Measurements from ENCODE around the gene PRKN. TPM values are rescaled to one million over a fixed set of nuclear protein-coding genes. Genes with fewer than 3 reads are reported as not detected.
"Not testable (repeated sequence)": the region's sequence is repeated elsewhere in the genome, so short reads cannot be mapped to it uniquely, and the experiment has no call there.

Gene PRKN
- total RNA-seq, 4 donors from 2014 or later = 6.3 to 11.9 (median 9.5) TPM

GRCh38 chr6:161890133-161890831, 837.3 kb downstream of the PRKN start:
- no peak overlapping the region for H3K4me3 ChIP-seq (ENCODE audit: low read depth, poor library complexity, severe bottlenecking)
- DNase-seq (ENCODE audit: low spot score in 2 of 2) = no peak
- WGBS, 2 donors = 46 to 53% methylated on average over 8 of the region's 8 CpGs
- intact Hi-C loops (cut with DNase I; ENCODE audit: low total_unique reads) = no loop called here
- TF ChIP-seq POLR2A (IDR thresholded peaks at IDR 0.05) = no peak
- TF ChIP-seq, protein P1, sequence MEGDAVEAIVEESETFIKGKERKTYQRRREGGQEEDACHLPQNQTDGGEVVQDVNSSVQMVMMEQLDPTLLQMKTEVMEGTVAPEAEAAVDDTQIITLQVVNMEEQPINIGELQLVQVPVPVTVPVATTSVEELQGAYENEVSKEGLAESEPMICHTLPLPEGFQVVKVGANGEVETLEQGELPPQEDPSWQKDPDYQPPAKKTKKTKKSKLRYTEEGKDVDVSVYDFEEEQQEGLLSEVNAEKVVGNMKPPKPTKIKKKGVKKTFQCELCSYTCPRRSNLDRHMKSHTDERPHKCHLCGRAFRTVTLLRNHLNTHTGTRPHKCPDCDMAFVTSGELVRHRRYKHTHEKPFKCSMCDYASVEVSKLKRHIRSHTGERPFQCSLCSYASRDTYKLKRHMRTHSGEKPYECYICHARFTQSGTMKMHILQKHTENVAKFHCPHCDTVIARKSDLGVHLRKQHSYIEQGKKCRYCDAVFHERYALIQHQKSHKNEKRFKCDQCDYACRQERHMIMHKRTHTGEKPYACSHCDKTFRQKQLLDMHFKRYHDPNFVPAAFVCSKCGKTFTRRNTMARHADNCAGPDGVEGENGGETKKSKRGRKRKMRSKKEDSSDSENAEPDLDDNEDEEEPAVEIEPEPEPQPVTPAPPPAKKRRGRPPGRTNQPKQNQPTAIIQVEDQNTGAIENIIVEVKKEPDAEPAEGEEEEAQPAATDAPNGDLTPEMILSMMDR (IDR thresholded peaks at IDR 0.05) = no peak

DNA sequence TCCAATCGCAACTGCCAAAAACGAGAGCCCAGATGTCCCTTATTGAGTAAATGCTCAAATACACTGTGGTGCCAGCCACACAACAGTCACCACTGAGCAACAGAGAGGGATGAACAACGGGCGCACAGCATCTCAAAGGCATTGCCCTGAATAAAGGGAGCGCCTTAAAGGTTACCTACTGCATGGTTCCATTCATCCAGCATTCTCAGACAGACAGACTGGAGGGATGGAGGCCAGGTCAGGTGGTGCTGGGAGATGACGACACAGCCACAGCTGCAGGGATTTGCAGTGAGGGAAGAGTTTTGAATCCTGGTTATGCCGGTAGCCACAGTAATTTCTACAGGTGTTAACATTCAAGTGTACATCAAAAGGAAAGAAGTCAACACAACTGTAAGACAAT, 838.2 kb downstream of the PRKN start:
- intact Hi-C loops (cut with DNase I; ENCODE audit: low total_unique reads) = no loop called here
- no peak for DNase-seq (ENCODE audit: low spot score in 2 of 2)
- H3K4me3 ChIP-seq (ENCODE audit: low read depth, poor library complexity, severe bottlenecking) = no peak overlapping the region
- TF ChIP-seq, protein P1 (IDR thresholded peaks at IDR 0.05) = no peak
- no peak for TF ChIP-seq POLR2A (IDR thresholded peaks at IDR 0.05)
- 82% methylated on average over 7 of the region's 7 CpGs for WGBS, 2 donors

- 96 to 97% methylated on average over 9 of the region's 9 CpGs for WGBS, 2 donors
- DNase-seq (ENCODE audit: low spot score in 2 of 2); H3K4me3 ChIP-seq (ENCODE audit: low read depth, poor library complexity, severe bottlenecking); intact Hi-C loops (cut with DNase I; ENCODE audit: low total_unique reads): not testable (repeated sequence)
These were observed 841.0 kb downstream of the PRKN start for GRCh38 chr6:161886545-161886944.

DNA sequence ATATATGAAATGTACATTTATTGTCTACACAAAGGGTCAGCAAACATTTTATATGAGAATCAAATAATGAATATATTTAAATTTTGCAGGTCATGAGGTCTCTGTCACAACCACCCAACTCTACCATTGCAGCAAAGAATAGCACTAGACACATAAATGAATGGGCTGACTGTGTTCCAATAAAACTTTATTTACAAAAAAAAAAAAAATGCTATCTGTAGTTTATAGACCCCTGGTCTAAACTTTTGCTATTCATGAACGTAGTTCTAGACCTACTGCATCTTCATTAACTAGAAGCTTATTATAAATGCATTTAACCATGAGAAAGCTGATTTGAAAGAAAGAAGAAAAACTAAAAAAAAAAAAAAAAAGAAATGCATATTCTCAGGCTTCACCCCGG, 842.8 kb downstream of the PRKN start:
- intact Hi-C loops (cut with DNase I; ENCODE audit: low total_unique reads) = no loop called here
- 43 to 96% methylated on average over 2 of the region's 2 CpGs for WGBS, 2 donors
- DNase-seq (ENCODE audit: low spot score in 2 of 2) = no peak
- no peak overlapping the region for H3K4me3 ChIP-seq (ENCODE audit: low read depth, poor library complexity, severe bottlenecking)
- no peak for TF ChIP-seq POLR2A (IDR thresholded peaks at IDR 0.05)
- TF ChIP-seq, protein P1 (IDR thresholded peaks at IDR 0.05) = no peak

DNA sequence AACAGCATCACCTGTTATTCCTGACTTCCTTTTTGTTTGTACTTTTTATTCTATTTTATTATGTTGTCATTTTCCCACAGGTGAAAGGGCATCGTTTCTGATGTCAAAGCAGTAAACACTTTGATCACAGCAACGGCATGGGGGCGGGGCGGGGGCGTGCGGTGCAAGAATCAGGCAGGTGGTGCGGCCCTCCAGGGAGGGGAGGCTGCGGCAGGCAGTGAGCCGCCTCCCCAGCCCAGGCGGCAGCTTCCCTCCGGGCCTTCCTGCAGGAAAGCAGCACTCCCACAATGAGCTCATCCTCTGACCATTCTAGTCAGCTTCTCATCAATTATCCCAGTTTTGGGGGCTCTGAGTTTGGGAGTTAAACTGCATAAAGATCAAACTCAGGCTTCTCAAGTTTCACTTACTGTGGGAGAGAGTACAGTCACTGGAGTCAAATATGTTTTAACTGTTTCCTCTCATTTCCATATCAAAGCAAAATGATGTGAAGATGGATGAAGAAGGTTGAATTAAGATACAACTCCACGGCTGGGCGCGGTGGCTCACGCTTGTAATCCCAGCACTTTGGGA, 845.3 kb downstream of the PRKN start:
- DNase-seq (ENCODE audit: low spot score in 2 of 2) = no peak
- H3K4me3 ChIP-seq (ENCODE audit: low read depth, poor library complexity, severe bottlenecking) = no peak overlapping the region
- TF ChIP-seq POLR2A (IDR thresholded peaks at IDR 0.05) = no peak
- TF ChIP-seq, protein P1 (IDR thresholded peaks at IDR 0.05) = no peak
- intact Hi-C loops (cut with DNase I; ENCODE audit: low total_unique reads) = no loop called here
- WGBS, 2 donors = 37 to 61% methylated on average over 15 of the region's 15 CpGs

- no peak for DNase-seq (ENCODE audit: low spot score in 2 of 2)
- TF ChIP-seq, protein P1 (IDR thresholded peaks at IDR 0.05) = no peak
- TF ChIP-seq POLR2A (IDR thresholded peaks at IDR 0.05) = no peak
- intact Hi-C loops (cut with DNase I; ENCODE audit: low total_unique reads) = no loop called here
- 96 to 99% methylated on average over 2 of the region's 2 CpGs for WGBS, 2 donors
- no peak overlapping the region for H3K4me3 ChIP-seq (ENCODE audit: low read depth, poor library complexity, severe bottlenecking)
These were observed 847.5 kb downstream of the PRKN start for GRCh38 chr6:161880056-161880455.
